ENCODE measurements around the gene TBR1.

Gene TBR1

DNA sequence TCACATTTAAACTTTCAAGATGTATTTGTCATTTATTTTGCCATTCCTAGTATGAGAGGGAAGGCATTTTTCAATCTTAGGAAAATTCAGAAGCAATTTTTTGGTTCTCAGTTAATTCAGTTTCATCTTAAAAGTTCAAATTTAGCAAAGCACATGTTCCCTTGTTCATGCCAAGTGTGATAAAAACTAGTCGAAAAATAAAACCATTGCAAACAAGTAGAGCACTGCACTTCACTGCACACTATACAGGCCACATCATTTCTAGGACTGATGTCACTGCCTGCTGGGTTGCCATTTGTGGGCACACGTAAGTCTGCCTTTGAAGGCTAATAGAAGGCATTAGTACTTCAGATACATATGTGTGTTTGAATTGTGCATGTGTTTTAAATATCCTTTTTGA lies 14.3 kb downstream of the TBR1 start:
- DNase-seq: no peak

DNA sequence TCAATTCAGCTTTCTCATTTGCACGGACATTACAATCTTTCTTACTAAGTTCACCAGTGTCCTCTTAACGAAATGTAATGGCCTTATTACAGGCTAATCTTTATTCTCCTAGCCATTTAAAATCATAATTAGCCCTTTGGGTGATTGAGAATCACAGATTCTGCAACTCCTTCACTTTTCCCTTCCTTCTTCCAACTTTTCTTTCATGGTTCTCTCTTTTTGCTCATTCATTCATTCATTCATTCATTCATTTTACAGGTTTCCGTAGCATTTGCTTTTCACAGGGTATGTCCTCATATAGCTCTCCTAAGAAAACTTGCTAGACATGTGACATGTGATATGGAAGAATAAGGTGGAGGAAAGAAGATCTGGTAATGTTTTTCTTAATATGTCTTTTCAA lies 16.0 kb downstream of the TBR1 start:
- DNase-seq: no peak

DNA sequence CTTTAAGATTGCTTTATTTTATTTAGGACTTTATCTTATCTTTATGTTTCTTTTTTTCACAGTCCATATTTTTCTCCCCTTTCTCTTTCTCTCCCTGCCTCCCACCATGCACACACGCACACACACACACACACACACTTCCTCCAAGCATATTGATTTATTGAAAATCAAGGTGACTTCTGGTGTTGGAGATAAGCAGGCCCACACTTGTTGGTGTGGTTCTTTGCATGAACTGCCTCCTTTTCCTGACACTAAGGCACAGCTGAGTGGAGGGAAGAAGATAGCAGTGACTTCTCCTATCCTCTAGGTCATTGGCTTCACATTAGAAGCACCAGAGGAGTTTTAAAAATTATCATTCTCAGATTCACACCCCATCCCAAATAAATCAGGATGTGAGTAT lies 18.0 kb downstream of the TBR1 start:
- no peak for DNase-seq

DNA sequence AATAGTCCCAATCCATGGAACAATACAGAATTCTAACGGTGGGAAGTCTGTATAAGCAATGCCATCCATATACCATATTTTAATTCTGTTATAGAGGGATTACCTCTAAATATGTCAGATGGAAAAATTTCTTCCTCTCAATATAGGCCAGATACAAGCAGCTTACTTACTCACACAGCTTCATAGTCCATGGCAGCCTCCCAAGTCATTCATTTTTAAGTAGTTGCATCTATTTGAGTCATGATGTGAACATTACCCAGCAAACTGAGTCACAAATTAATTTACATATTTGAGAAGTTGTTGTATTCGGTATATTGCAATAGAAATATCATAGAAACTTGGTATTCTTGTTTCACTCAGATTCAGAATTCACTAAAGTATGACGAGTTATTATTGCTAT lies 20.3 kb downstream of the TBR1 start:
- DNase-seq: no peak

DNA sequence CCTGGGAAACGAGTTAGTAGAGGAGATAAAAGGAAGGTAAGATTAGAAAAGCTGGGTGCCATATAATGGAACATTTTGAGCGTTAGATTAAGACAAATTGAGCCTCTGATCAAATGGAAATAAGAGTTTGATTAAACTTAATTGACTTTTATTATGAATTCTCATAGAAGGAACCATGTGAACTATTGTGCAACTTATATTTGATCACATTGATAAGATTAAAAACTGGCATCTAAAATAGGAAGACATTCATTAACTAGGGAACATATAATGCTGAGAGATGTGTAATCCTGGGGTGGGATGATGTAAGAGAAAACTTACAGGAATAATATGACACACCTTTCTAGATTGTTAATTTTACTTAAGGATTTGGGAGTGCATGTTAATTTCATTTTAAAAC lies 22.5 kb downstream of the TBR1 start:
- no peak for DNase-seq

DNA sequence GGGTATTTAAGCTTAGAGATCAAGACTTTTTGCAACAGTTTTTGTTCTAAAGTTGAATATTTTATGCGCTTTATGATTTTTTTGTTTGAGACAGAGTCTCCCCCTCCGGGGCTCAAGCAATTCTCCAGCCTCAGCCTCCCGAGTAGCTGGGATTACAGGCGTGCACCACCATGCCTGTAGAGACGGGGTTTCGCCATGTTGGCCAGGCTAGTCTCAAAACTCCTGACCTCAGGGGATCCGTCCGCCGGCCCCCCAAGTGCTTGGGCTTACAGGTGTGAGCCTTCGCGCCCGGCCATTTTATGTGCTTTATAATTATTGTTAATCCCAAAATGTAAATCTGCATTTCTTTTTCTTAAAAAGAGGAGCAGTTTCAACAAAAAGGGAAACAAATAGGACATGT lies 29.0 kb downstream of the TBR1 start:
- DNase-seq: no peak

DNA sequence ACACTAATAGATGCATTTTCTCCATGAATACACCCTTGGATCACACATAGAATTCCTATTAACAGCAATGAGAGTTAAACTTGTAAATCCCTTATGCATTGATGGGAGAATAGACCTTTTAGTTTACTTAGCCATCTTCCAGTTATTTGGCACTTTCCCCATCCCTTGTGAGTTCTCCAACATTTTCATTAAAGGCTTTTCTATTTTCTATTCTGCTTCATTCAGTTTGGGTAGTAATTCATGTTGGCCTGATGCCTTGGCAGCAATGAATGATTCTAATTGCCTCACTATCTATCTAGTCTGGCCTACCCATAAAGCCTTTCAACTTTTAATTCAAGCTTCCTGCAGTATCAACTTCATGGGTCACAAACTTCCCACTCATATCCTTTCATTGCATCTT lies 32.3 kb downstream of the TBR1 start:
- no peak for DNase-seq

DNA sequence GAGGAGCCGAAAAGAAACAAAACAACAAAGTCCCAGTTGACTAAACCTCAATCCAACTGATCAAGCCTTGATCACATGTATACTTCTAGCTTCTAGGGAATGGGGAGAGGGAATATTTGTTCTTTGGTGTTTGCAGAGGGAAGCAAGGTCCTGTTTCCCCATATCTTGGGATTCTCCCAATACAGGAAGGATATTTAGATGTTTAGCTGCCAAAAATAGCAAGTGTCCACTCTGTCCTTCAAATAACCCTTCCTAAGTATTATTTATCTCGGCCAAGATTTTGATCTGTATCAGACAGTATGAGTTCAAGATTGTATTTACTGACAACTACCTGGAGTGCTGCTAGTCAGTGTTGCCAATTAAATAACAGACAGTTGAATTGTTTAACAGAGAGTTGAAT lies 55.5 kb downstream of the TBR1 start:
- DNase-seq: no peak

DNA sequence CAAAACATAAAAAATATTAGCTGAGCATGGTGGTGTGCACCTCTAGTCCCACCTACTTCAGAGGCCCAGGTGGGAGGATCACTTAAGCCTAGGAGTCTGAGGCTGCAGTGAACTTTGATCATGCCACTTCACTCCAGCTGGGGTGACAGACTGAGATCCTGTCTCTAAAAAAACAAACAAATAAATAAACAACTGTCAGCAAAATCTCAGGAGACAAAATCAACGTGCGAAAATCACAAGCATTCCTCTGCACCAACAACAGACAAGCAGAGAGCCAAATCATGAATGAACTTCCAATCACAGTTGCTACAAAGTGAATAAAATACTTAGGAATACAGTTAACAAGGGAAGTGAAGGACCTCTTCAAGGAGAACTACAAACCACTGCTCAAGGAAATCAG lies 58.8 kb downstream of the TBR1 start:
- DNase-seq: no peak

Data from NCI-H2029 treated with DMSO at 0.1 percent for 48 hours (cell line).